ENCODE results near the gene DNALI1.

DNA sequence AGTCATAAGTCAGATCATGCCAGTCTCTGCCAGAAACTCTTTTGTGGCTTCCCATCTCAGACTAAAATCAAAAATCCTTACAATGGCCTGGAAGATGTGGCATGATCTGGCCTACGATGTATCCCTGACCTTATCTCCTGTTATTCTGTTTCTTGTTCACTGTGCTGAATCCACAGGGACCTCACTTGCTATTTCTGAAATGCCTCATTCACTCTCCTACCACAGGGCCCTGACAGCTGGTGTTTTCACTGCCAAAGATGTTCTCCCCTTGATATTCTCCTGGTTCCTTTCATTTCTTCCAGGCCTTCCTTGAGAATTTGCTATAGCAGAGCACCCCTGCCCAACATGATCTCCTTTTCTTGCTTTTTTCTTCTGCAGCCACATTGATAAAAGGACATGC is 1.7 kb downstream of the DNALI1 start:
- no peak for TF ChIP-seq POLR2AphosphoS5 (IDR thresholded peaks at IDR 0.05; ENCODE audit: borderline replicate concordance, low read depth, low read length)
- no peak for TF ChIP-seq EZH2 (IDR thresholded peaks at IDR 0.05)
